Stimulated activated CD4-positive, alpha-beta T cell treated with anti-CD3 and anti-CD28 coated beads, Interleukin-1b, Interleukin-23, amount 100 ng/mL, for 48 hours (primary cell): ENCODE data around the gene SYNGR1.
"Not testable (repeated sequence)": the region's sequence is repeated elsewhere in the genome, so short reads cannot be mapped to it uniquely, and the experiment has no call there.

Source experiments
- DNase-seq: peaks from one replicate; pipeline ENCODE4 v3.0.0-alpha.2; 2020

Gene SYNGR1

DNA sequence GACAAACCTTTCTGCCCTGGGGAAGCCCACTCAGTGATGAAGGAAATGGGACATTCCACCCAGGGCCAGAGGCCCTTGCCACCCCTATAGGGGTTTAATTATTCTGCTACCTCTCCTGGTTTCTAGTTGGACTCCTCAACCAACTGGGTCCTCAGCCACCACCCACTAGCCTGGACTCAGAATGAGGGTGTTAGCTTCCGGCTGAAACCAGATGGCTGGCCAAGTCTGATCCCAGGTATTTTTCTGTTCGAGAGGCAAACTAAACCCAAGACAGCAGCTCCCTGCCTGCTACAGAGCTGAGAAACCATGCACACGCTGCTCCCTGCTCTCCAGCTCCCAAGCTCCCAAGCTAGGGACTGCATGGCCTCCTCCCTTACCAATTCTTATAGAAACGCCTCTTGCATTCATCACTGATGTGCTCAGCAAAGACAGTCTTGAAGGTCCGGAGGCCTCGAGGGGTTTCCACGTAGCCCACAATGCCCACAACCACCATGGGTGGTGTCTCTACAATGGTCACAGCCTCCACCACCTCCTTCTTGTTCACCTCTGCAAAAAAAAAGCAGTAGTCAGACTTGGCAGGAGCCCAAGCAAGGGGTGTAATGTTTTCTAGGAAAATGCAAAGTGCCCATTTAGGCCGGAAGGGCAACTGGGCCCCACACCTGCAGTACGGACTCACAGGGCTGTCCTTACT is 32.6 kb upstream of the SYNGR1 start:
- DNase-seq: no peak

DNA sequence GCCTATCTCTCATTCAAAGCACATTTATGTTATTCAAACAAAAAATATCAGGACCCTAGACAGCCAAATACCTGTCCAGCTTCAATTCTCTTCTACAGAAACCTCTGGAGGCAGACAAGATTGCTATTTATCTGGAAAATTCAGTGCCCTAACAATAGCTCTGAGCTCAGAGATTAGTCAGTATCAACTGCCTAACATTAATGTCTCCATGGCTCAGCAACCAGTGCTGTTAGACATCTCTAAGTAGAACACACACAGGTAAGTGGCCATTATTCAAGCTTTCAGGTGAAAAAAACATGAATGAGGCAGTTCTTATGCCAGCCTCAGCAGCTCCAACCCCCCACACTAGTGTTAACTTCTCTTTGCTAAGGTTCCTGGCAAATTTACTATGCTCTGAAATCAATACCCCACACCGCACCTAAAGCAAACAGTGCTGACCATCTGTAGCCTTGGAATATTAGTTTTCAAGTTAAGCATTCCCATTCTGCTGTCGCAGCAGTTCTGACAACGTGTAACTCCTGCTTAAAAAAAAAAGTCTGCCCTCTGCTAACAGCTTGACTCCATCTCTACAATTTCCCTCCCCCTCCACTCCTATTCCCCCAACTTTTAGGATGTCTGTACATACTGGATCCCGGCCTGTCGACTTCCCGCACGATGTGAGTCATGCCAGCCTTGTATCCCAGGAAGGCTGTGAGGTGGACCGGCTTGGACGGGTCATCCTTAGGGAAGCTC is 31.9 kb upstream of the SYNGR1 start:
- no peak for DNase-seq

DNA sequence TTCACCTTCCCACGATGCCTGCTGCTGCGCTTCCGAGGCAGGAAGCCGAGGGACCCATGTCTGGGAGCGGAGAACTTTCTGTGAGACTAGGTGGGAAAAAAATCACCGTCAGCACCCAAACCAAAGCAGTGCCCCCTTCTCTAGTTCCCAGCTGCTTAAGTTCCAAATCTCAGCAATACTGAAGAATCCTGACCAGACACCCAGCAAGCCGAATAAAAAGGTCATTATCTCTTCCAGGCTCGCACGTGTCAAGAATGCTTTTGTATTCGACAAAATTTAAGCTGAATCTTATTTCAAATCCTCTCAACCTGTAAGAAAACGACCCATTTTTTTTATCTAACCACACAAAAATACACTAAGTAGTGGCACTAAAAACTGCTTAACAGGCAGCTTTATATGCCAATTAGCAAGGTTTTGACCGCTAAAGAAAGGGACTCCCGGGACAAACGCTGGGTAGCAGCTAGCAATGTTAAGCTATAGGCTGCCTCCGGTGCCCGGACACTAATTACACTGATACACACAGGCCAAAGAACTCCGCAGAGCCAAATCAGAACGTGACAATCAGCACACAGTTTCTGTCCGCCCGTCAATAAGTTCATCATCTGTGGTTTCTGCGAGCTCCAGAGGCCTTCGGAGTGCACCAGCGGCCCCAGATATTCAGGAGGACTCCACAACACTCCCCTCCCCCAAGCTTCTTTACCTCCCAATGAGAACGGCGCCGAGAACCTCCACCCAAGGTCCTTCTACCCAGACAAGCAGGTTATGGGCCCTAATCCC is 31.1 kb upstream of the SYNGR1 start:
- no peak for DNase-seq

DNA sequence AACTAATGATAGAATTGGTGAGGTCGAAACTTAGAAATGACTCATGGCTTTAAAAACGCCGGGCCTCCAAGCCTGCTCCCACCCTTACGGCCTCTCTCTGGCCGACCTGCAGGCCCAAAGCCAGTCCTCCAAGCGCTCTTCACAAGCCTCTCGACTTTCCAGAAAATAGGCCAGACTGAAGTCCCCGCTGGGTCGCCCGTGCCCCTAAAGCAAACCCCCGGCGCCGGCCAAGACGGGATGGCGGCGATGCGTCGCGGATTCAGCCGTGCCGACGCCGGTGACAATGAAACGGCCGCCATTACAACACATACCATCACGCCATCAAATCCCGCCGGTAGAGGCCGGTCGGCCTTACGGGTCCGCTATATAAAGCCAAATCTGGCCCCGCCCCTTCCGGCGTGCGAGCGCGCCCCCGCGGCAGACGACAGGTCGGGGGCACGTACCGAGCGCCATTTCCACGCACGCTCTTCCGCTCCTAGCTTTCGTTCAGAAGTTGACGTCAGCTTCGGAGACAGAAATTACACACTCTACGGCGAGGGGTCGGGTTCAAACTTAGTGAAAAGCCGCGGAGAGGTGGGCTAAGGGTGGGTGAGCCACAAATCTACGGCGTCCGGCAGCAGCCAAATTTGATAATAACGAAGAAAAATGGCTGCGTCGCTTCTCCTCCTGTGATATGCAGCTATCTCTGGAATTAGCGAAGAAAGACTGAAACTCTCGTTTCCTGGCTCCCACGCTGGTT is 30.3 kb upstream of the SYNGR1 start, which contains the start of gene RPL3:
RPL3 (minus strand) TSS at position 340 of the 739 bp plus-strand sequence; CDS start at position 314, 26 bp downstream.
- DNase-seq: peak; percentile 95

DNA sequence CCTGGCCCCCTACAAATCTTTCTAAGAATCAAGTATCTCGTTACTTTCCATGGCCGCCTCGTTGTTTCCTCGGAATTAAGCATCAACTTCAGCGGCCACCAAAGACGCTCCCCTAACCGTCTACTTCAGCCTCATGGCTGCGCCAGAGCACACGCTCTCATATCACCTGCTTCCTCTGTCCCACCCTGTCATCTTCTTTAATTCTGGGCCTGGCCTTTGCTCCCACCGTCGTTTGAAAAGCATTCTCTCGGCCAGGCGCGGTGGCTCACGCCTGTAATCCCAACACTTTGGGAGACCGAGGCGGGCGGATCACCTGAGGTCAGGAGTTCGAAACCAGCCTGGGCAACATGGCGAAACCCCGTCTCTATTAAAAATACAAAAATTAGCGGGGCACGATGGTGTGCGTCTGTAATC is 29.2 kb upstream of the SYNGR1 start:
- not testable (repeated sequence) for DNase-seq

DNA sequence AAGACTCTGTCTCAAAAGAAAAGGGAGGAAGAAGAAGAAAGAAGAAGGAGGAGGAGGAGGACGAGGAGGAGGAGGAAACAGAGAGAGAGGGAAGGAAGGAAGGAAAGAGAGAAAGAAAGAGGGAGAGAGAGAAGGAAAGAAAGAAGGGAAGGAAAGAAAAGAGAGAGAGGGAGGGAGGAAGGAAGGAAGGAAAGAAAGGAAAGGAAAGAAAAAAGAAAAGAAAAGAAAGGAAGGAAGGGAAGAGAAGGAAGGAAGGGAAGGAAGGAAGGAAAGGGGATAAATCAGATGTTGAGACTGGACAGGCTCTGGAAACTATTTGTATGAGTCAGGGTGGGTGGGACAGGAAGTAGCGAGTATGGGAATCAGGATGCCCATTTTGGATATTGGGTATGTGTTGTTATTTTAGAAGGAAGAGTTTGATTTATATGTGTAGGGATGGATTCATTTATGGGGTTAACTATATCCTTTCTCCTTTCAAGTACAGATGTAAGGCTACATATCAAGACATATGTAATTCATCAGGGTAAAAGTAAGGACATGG is 24.3 kb upstream of the SYNGR1 start:
- DNase-seq: no peak

DNA sequence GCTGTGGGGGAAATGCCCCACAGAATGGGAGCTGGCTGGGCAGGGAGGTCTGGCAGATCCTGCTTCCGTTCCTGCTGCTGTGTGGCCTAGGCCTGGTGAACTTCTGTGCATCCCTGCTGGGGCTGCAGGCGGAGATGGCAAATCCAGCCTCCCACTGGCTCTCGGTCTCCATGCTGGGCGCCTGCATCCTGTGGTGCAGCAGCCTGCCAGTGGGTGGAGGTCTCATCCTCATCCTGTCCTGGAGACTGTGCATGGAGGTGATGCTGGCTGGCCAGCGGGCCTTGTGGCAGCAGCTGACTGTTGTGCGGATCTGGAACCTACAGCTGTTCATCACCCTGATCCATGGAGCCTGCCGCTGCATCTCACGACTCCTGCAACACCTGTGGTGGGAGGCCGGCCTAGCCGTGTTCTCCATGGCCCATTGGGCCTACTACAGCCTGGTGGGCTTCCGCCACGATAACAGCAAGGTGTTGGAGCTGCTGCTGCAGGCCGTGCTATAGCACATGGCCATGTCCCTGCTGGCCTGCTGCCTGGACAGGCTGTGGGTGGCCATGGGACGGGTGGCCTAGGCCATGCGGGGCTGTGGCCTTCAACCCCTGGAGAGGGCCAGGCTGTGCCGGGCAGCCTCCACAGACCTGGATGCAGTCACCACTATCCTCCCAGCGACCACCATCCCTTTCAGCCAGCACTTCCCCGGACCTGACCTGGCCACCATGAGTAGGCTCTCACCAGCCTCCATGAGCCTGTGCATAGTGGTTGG is 21.6 kb upstream of the SYNGR1 start:
- DNase-seq: no peak

DNA sequence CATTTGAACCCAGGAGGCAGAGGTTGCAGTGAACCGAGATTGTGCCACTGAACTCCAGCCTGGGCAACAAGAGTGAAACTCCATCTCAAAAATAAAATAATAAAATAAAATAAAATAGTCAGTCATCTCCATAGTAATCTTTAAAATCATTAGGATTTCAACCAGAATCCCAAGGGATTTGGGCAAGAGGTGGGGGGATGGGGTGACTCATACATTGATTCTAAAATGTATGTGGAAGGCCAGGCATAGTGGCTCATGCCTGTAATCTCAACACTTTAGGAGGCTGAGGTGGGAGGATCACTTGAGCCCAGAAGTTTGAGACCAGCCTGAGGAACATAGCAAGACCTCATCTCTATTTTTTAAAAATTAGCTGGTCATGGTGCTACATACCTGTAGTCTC is 19.2 kb upstream of the SYNGR1 start:
- not testable (repeated sequence) for DNase-seq

DNA sequence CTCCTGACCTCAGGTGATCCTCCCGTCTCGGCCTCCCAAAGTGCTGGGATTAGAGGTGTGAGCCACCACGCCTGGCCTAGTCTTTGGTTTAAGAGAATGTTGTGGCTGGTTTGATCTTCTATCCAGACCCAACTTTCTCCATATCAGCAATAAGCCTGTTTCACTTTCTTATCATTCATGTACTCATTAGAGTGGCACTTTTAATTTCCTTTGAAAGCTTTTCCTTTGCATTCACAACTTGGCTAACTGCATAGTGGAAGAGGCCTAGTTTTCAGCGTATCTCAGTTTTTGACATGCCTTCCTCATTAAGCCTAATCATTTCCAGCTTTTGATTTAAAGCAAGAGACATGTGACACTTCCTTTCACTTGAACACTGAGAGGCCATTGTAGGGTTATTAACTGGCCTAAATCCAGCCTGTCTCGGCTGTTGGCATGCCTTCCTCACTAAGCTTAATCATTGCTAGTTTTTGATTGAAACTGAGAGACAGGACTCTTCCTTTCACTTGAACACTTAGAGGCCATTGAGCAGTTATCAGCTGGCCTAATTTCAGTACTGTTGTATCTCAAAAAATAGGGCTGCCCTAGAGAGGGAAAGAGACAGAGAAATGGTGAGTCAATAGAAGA is 17.2 kb upstream of the SYNGR1 start:
- no peak for DNase-seq

DNA sequence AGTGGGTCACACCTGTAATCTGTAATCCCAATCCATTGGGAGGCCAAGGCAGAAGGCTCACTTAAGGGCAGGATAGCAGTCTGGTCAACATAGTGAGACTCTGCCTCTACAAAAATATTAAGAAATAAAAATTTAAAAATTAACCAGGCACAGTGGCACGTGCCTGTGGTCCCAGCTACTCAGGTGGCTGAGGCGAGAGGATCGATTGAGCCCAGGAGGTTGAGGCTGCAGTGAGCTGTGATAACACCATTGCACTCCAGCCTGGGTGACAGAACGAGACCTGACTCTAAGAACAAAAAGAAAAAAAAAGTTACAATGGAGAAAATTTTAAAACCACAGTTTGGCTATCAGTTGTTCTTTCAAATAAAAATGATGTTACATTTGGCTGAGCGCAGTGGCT is 13.4 kb upstream of the SYNGR1 start:
- no peak for DNase-seq

DNA sequence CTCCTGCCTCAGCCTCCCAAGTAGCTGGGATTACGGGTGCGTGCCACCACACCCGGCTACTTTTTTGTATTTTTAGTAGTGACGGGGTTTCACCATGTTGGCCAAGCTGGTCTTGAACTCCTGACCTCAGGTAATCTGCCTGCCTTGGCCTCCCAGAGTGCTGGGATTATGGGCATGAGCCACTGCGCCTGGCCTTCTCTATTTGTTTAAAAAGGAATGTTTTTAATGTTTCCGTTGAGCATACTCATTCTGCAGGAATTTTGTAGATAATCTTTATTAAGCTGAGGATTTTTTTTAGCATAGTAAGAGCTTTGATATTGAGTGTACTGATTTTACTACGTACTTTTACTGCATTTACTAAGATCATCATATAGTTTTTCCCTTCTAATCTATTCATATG is 10.0 kb upstream of the SYNGR1 start:
- DNase-seq: not testable (repeated sequence)

DNA sequence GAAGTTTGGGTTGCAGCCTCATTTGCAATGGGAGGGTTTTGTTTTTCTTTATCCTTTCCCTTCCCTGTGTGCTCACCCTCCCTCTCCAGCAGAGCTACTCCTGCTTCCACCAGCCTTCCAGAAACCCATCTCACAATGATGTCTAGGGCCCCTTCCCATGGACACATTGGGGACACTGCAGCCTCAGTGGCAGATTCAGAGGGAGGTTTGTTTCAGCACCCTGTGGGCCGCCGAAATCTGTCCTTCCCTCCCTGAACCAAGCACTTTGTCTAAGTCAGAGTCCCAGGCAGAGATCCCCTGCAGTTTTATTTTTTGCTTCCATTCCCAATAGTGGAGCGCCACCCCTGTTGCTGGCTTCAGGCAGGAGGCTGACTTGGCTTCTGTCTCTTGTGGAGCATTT is 8.6 kb upstream of the SYNGR1 start:
- no peak for DNase-seq

DNA sequence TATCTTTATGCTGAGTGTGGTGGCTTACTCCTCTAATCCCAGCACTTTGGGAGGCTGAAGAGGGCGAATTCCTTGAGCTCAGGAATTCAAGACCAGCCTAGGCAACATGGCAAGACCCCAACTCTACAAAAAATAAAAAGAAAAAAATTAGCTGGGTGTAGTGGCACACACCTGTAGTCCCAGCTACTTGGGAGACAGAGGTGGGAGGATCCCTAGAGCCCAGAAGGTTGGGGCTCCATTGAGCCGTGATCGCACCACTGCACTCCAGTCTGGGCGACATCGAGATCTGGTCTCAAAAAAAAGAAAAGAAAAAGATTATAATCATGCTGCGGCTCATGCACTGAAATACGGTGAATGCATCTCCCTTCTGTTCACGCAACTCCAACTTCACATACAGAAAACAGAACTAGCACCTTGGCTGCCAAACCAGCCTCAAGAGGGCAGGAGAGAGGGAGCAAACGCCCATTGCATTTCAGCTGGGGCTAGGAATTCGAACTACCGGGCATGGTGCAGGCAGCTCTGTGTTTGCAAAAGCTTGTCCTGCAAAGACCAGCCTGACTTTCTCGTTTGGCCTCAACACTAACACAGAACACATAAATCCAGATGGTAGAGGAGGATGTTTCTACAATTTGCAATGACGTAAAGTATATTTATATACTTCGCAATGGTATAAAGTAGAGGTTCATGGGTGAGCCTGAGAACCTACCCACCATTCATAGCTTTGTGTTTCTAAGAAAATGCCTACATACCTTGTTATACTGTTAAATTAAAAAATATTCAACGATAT is 6.3 kb upstream of the SYNGR1 start:
- DNase-seq: peak; percentile 41

DNA sequence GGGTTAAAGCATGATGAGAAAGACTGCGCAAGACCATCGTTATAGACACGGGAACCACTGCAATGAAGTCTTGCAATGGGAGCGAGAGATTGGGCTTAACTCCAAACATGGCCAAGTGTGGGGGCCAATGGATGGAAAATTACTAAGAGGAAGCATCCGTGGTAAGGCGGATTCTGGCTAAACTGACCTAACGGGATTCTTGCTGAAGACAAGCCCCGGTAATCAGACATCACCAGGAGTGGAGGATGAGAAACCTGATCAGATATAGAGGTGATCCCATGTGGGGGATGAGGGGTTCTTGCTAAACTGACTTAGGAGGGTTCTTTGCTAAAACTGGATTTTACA is 5.8 kb upstream of the SYNGR1 start:
- DNase-seq: no peak

DNA sequence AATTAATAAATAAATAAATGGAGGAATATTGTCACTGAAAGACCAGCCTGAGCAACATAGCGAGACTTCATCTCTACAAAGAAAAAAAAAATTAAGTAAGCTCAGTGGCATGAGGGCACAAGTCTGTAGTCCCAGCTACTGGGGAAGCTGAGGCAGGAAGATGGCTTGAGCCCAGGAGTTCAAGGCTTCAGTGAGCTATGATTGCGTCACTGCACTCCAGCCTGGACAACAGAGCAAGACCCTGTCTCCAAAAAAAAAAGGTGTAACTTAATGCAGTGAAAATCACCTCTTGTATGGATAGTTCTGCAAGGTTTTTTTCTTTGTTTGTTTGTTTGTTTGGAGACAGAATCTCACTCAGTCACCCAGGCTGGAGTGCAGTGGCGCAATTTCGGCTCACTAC is 4.6 kb upstream of the SYNGR1 start:
- no peak for DNase-seq

DNA sequence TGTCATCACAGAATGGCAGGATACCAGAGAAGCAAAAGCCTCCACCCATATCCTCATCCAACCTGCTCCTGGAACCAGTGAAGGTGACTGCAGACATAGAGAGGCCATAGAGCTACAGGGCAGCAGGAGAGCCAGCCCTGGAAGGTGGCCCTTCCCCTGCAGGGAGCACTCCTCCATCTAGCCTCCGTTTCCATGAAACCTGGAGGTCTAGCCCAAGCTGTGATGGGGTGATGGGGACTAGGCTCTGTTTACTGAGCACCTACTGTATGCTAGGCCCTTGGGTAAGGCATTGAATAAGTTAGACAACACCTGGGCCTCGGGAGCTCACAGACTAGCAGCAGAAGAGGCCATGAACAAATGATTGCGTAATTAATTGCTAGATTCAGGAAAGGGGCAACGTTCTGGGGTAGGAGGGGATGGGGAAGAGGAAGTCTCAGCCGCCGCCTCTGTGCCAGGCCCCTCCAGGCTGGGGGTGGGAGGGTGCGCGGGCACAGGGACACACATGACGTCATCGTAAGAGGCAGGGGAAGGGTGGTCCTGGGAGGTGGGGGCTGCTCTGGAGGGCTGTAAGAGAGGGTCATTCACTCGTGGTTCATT is 784 bp upstream of the SYNGR1 start:
- no peak for DNase-seq

DNA sequence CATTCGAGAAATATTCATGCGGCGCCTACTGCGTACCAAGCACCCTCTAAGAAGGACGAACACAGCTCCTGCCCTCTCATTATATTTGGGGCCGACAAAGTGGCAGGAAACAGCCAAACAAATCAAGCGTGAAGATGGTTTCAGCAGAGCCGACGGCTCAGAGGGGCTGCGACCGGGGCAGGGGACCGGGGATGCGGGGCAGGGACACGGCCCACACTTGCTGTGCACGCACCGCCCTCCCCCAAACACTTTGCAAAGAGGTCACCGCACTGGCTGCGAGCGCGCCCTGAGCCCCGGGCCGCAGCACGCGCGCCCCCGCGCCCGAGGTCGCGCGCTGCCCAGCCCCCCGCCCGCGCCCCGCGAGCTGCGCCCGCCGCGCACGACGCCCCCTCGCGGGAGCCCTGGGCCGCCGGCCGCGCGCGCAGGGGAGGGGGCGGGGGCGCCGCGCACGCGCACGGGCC is 255 bp upstream of the SYNGR1 start:
- no peak for DNase-seq

DNA sequence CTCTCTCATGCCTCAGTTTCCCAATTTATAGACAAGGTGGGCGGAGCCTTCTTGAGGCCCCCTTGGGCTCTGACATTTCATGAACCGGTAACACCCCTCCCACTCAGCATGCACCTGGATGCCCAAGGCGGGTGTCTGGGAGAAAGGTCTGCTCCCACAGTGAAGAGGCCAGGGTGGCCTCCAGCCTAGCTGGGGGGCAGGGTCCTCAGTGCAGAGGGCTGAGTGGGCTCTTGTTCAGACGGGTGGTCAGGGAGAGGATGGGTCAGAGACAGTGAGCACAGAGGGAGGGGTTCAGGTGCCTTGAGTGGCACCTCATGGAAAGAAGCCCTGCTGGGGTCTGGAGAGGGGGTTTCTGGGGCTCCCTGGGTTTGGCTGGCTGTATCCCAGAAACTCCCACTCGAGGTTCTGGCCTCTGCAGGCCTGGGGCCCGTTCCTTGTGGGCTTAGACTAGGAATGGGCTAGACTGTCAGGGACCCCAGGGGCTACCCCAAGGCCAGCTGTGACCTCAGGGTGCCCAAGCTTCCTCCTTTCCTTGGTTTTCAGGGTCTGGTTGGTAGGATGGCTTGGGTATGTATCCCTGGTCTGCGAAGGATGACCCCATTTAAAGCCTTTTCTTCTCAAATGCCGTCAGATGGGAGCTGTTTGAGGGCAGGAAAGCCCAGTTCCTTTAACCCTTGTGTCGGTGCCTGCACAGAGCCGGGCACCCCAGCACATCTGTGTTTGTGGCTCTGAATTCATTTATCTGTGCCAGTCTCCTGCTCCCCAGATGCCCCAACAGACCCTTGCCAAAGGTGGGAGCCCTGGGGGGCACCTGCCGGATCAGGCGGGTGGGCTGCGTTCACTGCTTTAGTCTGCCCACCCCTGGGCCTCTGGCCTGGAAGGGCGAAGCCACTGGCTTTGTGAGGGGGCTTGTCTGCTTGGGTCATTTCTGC is 1.2 kb downstream of the SYNGR1 start:
- no peak for DNase-seq

DNA sequence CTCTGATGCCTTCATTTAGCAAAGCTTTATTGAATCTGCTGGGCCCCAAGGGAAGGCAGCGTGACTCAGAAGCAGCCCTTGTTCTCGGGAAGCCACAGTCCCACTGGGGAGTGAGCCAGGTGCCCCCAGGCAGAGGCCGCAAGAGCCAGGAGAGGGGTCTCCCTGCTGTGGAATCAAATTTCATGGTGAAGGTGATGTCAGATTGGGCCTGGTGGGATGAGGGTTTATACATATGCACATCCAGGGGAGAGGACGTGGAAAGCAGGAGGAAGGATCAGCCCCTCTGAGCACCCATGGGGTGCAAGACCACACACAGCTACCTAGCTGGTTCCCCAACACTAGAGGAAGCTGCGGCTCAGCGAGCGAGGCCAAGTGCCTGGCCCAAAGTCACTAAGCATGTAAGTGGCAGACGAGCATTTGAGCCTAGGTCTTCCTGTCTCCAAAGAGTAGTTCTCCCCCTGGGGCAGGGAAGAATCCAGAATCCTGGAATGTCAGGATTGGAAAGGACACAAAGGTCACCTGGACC is 2.0 kb downstream of the SYNGR1 start:
- DNase-seq: no peak
